OCI-M2 (cell line): ENCODE measurements around the gene AURKAIP1.
"Not testable (repeated sequence)": the region's sequence is repeated elsewhere in the genome, so short reads cannot be mapped to it uniquely, and the experiment has no call there.

ENCODE experiments used
- DNase-seq: peaks from one replicate; lab custom pipeline; 2025; ENCODE audit not compliant: unreplicated experiment; lab: John Stamatoyannopoulos, UW

AURKAIP1 gene

GRCh38 chr1:1387098-1388077 is 12.4 kb upstream of the AURKAIP1 start:
- DNase-seq, result no peak

DNA sequence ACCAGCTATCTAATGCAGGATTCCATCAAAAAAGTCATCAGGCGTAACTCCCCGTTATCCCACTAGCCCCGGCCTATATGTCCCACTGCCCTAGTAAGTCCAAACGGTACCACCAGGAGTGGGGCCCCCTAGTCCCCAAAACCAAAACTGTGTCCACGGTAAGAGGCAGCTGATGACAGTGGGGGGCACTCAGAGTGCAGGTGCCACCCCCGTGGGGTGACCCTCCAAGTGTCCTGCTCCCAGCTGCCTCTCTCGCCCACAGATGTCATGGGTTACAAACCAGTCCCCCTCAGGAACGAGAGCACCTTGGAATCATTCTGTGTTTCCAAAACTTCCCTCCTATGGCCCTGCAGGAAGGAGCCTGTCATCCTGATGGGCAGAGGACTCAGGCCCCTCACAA is 10.9 kb upstream of the AURKAIP1 start:
- no peak for DNase-seq

DNA sequence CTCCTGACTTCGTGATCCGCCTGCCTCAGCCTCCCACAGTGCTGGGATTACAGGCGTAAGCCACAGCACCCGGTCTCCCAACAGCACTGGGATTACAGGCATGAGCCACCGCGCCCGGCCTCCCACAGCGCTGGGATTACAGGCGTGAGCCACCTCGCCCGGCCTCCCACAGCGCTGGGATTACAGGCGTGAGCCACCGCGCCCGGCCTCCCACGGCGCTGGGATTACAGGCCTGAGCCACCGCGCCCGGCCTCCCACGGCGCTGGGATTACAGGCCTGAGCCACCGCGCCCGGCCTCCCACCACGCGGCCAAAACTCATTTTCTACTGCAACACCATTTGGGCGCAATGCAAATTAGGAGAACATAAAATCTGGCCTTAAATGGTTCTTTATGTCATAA is 10.3 kb upstream of the AURKAIP1 start:
- DNase-seq, result not testable (repeated sequence)

DNA sequence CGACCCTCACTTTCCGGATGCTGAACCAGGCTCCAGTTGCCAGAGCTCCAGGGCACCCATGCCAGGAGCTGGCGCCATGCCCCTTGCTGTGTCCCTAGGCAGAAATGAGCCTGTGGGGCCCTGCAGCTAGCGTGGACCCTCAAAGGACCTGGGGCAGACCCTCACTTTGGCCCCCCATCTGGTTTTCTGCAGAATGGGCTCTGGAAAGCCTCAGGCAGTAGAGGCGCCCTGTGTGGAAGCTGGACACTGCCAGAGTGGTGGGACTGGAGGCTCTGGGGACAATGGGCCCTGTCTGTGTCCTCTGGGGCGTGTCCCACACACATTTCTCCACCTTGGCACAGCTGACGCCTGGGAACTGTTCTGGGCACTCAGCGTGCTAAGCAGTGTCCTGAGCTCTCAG is 6.3 kb upstream of the AURKAIP1 start:
- no peak for DNase-seq

DNA sequence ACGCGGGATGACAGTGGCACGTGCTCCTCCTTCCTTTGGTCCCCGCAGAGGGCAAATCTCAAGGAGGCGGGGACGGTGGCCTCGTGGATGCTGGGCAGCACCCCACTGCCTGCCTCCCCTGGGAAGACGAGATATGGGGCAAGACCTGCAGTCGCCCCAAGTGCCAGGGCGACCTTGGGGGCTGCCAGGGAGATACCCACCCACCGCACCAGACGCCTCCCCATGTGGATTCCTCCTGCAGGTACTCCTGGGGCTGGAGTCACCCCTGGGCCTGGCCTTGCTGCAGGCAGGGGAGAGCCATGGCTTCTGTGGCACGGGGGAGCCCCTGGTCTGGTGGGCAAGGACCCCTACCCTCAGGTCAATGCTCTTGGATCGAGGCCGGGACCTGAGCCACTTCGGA is 5.9 kb upstream of the AURKAIP1 start:
- no peak for DNase-seq

DNA sequence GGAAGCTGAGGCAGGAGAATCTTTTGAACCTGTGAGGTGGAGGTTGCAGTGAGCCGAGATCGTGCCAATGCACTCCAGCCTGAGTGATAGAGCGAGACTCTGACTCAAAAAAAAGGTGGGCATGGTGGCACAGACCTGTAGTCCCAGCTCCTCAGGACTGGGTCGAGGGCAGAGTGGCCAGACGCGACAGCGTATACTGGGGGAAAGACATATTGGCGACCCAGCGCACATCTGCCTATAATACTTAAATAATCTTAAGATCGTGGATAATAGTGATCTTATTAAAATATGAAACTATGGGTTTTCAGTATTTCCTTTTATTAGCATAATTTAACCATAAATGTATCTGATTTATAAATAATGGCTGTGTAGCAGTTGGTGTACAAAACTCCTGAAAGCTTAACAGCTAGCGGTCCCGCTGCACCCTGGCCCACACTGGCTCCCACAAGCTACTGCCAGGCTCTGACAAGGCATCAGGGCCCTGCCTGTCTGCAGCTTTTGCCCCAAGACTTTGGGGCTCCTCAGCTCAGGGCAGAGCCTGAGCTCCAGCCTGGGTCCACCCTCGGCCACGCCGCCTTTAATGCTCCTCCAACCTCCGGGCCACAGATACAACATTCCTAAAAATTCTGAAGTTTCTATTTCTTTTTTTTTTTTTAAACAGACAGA is 2.7 kb upstream of the AURKAIP1 start:
- DNase-seq, result no peak

GRCh38 chr1:1376551-1377226 is 1.7 kb upstream of the AURKAIP1 start:
- DNase-seq, result no peak

GRCh38 chr1:1374589-1374928 is 448 bp downstream of the AURKAIP1 start:
- DNase-seq, result no peak

GRCh38 chr1:1373815-1374588 is 1.0 kb downstream of the AURKAIP1 start:
- DNase-seq, result no peak

- no peak for DNase-seq
Observed at GRCh38 chr1:1373051-1373814, 1.8 kb downstream of the AURKAIP1 start.

- DNase-seq, result no peak
Observed at GRCh38 chr1:1371746-1372711, 3.0 kb downstream of the AURKAIP1 start.

DNA sequence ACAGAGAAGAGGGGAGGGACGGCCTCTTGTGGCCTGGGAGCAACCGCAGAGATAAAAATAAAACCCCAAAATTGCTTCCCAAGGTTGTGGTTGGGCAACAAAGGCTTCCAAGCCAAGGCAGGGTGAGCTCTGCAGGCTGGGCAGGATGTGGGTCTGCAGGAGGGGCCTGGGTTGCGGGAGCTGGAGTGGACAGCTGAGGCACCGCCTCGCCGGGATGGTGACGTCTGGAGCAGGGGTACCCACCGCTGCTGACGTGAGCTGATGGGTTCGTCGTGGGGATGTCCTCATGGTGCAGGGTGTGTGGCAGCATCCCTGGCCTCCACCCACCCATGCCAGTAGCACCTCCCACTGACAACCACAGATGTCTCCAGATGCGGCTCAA is 3.7 kb downstream of the AURKAIP1 start:
- DNase-seq, result no peak

DNA sequence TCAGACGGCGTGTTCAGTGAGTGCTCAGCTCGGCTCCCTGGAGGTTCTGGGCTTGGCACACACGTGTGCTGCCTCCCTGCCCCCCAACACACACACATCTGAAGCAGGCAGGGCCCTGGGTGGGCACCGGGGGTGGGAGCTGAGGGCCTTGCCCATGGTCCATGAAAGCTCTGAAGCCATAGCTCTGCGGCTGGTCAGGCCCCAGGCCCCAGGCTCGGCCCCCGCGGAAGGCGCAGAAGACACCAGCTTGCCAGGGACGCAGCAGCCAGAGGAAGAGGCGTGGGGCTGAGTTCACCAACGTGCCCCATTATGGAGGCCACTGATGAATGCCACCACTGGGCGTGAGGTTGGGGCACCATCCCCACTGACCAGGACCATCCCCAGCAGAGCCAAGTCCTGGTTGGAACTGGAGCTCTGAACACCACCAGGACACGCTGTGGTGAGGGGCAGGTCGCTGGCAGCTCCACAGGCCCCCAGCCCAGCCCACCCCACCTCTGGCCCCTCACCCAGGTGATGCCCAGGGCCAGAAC is 4.2 kb downstream of the AURKAIP1 start:
- no peak for DNase-seq

GRCh38 chr1:1370094-1370493 is 4.9 kb downstream of the AURKAIP1 start:
- DNase-seq, result not testable (repeated sequence)

GRCh38 chr1:1367315-1367714 is 7.7 kb downstream of the AURKAIP1 start:
- DNase-seq, result no peak

DNA sequence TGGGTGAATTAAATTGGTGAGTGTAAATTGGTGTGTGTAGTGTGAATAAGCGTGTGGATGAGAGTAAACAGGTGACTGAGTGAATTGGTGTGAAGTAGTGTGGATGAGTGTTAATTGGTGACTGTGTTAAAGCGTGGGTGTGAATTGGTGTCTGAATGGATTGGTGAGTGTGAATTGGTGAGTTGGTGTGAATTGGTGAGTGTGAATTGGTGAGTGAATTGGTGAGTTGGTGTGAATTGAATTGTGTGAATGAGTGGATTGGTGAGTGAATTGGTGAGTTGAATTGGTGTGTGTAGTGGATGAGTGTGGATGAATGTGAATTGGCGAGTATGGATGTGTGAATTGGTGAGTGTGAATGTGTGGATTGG is 8.3 kb downstream of the AURKAIP1 start:
- DNase-seq, result no peak

DNA sequence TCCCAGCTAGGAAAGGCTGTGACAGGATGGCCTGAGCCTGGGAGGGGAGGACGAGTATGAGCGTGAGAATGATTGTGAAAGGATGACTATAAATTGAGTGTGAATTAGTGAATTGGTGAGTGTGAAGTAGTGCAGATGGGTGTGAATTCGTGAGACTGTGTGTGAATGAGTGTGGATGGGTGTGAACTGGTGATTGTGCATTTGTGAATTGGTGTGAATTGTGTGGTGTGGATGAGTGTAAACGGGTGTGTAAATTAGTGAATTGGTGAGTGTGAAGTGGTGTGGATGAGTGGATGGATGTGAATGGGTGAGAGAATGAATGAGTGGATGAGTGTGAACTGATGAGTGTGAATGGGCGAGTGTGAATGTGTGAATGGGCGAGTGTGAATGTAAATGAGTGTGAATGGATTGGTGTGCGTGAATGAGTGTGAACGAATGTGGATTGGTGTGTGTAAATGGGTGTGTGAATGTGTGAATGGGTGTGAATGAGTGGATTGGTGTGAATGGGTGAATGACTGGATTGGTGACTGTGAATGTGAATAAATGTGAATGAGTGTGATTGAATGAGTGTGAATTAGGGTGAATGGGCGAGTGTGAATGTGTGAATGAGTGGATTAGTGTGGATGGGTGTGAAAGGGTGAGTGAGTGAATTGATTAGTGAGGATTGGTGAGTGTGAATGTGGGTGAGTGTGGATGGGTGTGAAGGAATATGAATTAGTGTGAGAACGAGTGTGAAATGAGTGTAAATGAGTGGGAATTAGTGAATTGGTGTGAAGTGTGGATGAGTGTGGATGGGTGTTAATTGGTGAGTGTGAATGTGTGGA is 8.9 kb downstream of the AURKAIP1 start:
- DNase-seq, result no peak

- no peak for DNase-seq
Observed at GRCh38 chr1:1364266-1364665, 10.7 kb downstream of the AURKAIP1 start.
